ENCODE measurements around the gene ASTN2.

The ASTN2 gene

DNA sequence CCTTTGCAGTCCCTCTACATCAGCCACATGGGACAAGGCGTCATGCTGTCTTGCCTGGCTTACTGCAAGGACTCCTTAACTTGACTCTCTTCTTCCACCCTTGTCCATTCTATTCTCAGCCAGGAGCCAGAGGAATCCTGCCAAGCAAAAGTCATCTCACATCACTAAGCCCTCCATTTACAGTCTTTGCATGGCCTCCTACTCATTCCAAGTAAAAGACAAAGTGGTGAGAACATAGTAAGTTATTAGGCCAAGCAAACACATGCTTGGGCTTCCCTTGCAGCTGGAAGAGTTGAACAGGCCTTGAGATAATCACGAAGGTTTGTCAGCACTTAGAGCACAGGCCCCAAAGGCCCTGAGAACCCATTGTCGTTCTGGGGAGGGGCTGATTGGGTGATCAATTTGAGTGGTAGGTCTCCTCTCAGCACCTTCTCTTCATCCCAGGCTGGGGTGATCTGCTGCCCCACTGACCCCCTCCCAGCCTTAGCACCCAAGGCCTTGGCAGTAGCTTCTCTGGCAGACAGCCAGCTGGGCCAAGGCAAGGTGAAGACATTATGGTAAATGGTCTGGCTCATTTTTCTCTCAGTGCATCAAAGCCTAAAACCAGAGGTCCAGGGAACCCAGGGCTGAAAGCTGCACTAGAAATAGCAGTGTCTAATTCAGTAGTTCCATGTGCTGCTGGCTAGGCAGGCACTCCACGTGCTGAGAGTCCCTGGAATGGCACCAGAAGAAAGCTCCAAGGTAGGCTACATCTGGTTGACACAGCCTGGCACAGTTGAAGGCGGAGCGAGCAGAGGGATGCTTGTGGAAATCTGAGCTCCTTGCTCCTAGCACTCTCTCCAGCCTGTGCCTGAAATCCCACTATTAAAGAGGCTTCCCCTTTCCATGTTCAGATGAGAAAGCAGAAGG is 121.4 kb downstream of the ASTN2 start:
- no peak overlapping the region for H2AK5ac ChIP-seq (ENCODE audit: low read depth, low read length)
- H3K36me3 ChIP-seq (replicated peaks in 1 of 2; ENCODE audit: control insufficient read depth in 2 of 2, insufficient read depth in 2 of 2, low read length in 2 of 2) = no peaks in the 10 kb centered on the region
- H2BK12ac ChIP-seq (ENCODE audit: low read length) = no peak overlapping the region
- H3K4me2 ChIP-seq (ENCODE audit: insufficient read depth, low read length, poor library complexity, severe bottlenecking) = no peak overlapping the region
- no peak overlapping the region for H4K8ac ChIP-seq (ENCODE audit: low read depth, low read length)
- no peak overlapping the region for H3K18ac ChIP-seq (ENCODE audit: low read length)
- no peaks in the 10 kb centered on the region for H3K79me1 ChIP-seq (ENCODE audit: low read depth, low read length)
- no peak overlapping the region for H2BK5ac ChIP-seq (ENCODE audit: low read length)
- DNase-seq (ENCODE audit: low spot score) = no peak
- no peak overlapping the region for H2BK120ac ChIP-seq (ENCODE audit: low read depth, low read length)
- H3K9me3 ChIP-seq (replicated peaks in 1 of 2; ENCODE audit: control insufficient read depth in 2 of 2, insufficient read depth in 1 of 2, low read depth in 1 of 2, low read length in 2 of 2) = no peaks in the 10 kb centered on the region
- no peak overlapping the region for H2BK15ac ChIP-seq (ENCODE audit: low read length)
- no peak overlapping the region for H3K9ac ChIP-seq (ENCODE audit: low read depth, low read length, poor library complexity)
- WGBS, 2 donors (ENCODE audit: extremely low coverage in 2 of 2, insufficient read length in 2 of 2, insufficient replicate concordance in 1 of 2) = no CpG with 5 or more reads among the region's 6 CpGs
- no peak overlapping the region for H4K91ac ChIP-seq (ENCODE audit: low read depth, low read length, poor library complexity)
- H3K27me3 ChIP-seq (ENCODE audit: control insufficient read depth in 3 of 3, insufficient read depth in 3 of 3, low read depth in 1 of 3, low read length in 3 of 3) = no peaks in the 10 kb centered on the region
- H3K27ac ChIP-seq (replicated peaks; ENCODE audit: low read length) = no peak overlapping the region
- no peak overlapping the region for H3K23ac ChIP-seq (ENCODE audit: low read depth, low read length, poor library complexity)
- no peak overlapping the region for H2AFZ ChIP-seq (ENCODE audit: low read length)
- no peak overlapping the region for H3K4me3 ChIP-seq (ENCODE audit: low read length in 2 of 2)
- no peak overlapping the region for H3K4ac ChIP-seq (ENCODE audit: low read length)
- H3K4me1 ChIP-seq (ENCODE audit: control insufficient read depth in 2 of 2, insufficient read depth in 1 of 2, low read depth in 1 of 2, low read length in 2 of 2) = peaks cover 0 to 3% of the 10 kb centered on the region in 2 donors
- H3K14ac ChIP-seq (ENCODE audit: low read length) = no peak overlapping the region

GRCh38 chr9:117290856-117291622 is 123.8 kb downstream of the ASTN2 start:
- Histone ChIP-seq H3K18ac (ENCODE audit: low read length) (no peak overlapping the region), H2BK12ac (ENCODE audit: low read length) (no peak overlapping the region), H3K27me3 (ENCODE audit: control insufficient read depth in 3 of 3, insufficient read depth in 3 of 3, low read depth in 1 of 3, low read length in 3 of 3) (no peaks in the 10 kb centered on the region), H4K8ac (ENCODE audit: low read depth, low read length) (no peak overlapping the region), H3K4me1 (ENCODE audit: control insufficient read depth in 2 of 2, insufficient read depth in 1 of 2, low read depth in 1 of 2, low read length in 2 of 2) (peaks cover 0 to 3% of the 10 kb centered on the region in 2 donors), H3K9me3 (replicated peaks in 1 of 2; ENCODE audit: control insufficient read depth in 2 of 2, insufficient read depth in 1 of 2, low read depth in 1 of 2, low read length in 2 of 2) (no peaks in the 10 kb centered on the region), H3K36me3 (replicated peaks in 1 of 2; ENCODE audit: control insufficient read depth in 2 of 2, insufficient read depth in 2 of 2, low read length in 2 of 2) (no peaks in the 10 kb centered on the region), H3K79me1 (ENCODE audit: low read depth, low read length) (no peaks in the 10 kb centered on the region), H3K4me2 (ENCODE audit: insufficient read depth, low read length, poor library complexity, severe bottlenecking) (no peak overlapping the region), H2AFZ (ENCODE audit: low read length) (no peak overlapping the region), H4K91ac (ENCODE audit: low read depth, low read length, poor library complexity) (no peak overlapping the region), H3K27ac (replicated peaks; ENCODE audit: low read length) (no peak overlapping the region), H3K4ac (ENCODE audit: low read length) (no peak overlapping the region), H3K9ac (ENCODE audit: low read depth, low read length, poor library complexity) (no peak overlapping the region), H2BK15ac (ENCODE audit: low read length) (no peak overlapping the region), H2AK5ac (ENCODE audit: low read depth, low read length) (no peak overlapping the region), H2BK120ac (ENCODE audit: low read depth, low read length) (no peak overlapping the region), H3K4me3 (ENCODE audit: low read length in 2 of 2) (no peak overlapping the region), H3K14ac (ENCODE audit: low read length) (no peak overlapping the region), H2BK5ac (ENCODE audit: low read length) (no peak overlapping the region), H3K23ac (ENCODE audit: low read depth, low read length, poor library complexity) (no peak overlapping the region)
- whole genome bisulfite sequencing, 2 donors (ENCODE audit: extremely low coverage in 2 of 2, insufficient read length in 2 of 2, insufficient replicate concordance in 1 of 2) = 100% methylated on average over 4 of the region's 14 CpGs; no CpG with 5 or more reads in 1 of the 2 donors
- no peak for DNase-seq (ENCODE audit: low spot score)

GRCh38 chr9:117290306-117290840 is 124.5 kb downstream of the ASTN2 start:
- Histone ChIP-seq H2BK12ac (ENCODE audit: low read length) (no peak overlapping the region), H3K27me3 (ENCODE audit: control insufficient read depth in 3 of 3, insufficient read depth in 3 of 3, low read depth in 1 of 3, low read length in 3 of 3) (no peaks in the 10 kb centered on the region), H3K4me2 (ENCODE audit: insufficient read depth, low read length, poor library complexity, severe bottlenecking) (no peak overlapping the region), H2BK5ac (ENCODE audit: low read length) (no peak overlapping the region), H3K4ac (ENCODE audit: low read length) (no peak overlapping the region), H4K91ac (ENCODE audit: low read depth, low read length, poor library complexity) (no peak overlapping the region), H2BK120ac (ENCODE audit: low read depth, low read length) (no peak overlapping the region), H3K14ac (ENCODE audit: low read length) (no peak overlapping the region), H4K8ac (ENCODE audit: low read depth, low read length) (no peak overlapping the region), H2AFZ (ENCODE audit: low read length) (no peak overlapping the region), H2AK5ac (ENCODE audit: low read depth, low read length) (no peak overlapping the region), H3K4me1 (ENCODE audit: control insufficient read depth in 2 of 2, insufficient read depth in 1 of 2, low read depth in 1 of 2, low read length in 2 of 2) (peaks cover 0 to 3% of the 10 kb centered on the region in 2 donors), H3K4me3 (ENCODE audit: low read length in 2 of 2) (no peak overlapping the region), H3K79me1 (ENCODE audit: low read depth, low read length) (no peaks in the 10 kb centered on the region), H3K36me3 (replicated peaks in 1 of 2; ENCODE audit: control insufficient read depth in 2 of 2, insufficient read depth in 2 of 2, low read length in 2 of 2) (no peaks in the 10 kb centered on the region), H3K9ac (ENCODE audit: low read depth, low read length, poor library complexity) (no peak overlapping the region), H2BK15ac (ENCODE audit: low read length) (no peak overlapping the region), H3K9me3 (replicated peaks in 1 of 2; ENCODE audit: control insufficient read depth in 2 of 2, insufficient read depth in 1 of 2, low read depth in 1 of 2, low read length in 2 of 2) (no peaks in the 10 kb centered on the region), H3K27ac (replicated peaks; ENCODE audit: low read length) (no peak overlapping the region), H3K18ac (ENCODE audit: low read length) (no peak overlapping the region), H3K23ac (ENCODE audit: low read depth, low read length, poor library complexity) (no peak overlapping the region)
- no CpG with 5 or more reads among the region's 2 CpGs for WGBS, 2 donors (ENCODE audit: extremely low coverage in 2 of 2, insufficient read length in 2 of 2, insufficient replicate concordance in 1 of 2)
- DNase-seq (ENCODE audit: low spot score) = no peak

DNA sequence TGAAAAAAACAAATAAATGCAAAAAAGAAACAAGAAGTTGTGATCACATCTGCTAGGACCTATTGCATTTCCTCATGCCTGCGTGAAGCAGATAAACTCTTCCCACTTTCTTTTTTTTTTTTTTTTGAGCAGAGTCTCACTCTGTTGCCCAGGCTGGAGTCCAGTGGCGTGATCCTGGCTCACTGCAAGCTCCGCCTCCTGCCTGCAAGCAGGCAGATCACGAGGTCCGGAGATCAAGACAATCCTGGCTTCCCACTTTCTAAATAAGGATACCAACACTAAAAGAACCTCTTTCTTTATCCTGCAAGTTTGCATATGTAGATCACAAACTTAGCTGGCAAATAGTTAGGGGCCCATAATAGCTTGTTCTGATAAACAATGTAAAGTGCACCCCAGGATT is 128.6 kb downstream of the ASTN2 start:
- Histone ChIP-seq H2BK5ac (ENCODE audit: low read length) (no peak overlapping the region), H3K79me1 (ENCODE audit: low read depth, low read length) (no peaks in the 10 kb centered on the region), H3K27ac (replicated peaks; ENCODE audit: low read length) (no peak overlapping the region), H3K4ac (ENCODE audit: low read length) (no peak overlapping the region), H3K4me1 (ENCODE audit: control insufficient read depth in 2 of 2, insufficient read depth in 1 of 2, low read depth in 1 of 2, low read length in 2 of 2) (peaks cover 0 to 2% of the 10 kb centered on the region in 2 donors), H2BK15ac (ENCODE audit: low read length) (no peak overlapping the region), H2BK12ac (ENCODE audit: low read length) (no peak overlapping the region), H2BK120ac (ENCODE audit: low read depth, low read length) (no peak overlapping the region), H3K27me3 (ENCODE audit: control insufficient read depth in 3 of 3, insufficient read depth in 3 of 3, low read depth in 1 of 3, low read length in 3 of 3) (no peaks in the 10 kb centered on the region), H2AFZ (ENCODE audit: low read length) (no peak overlapping the region), H3K9ac (ENCODE audit: low read depth, low read length, poor library complexity) (no peak overlapping the region), H3K4me3 (ENCODE audit: low read length in 2 of 2) (no peak overlapping the region), H3K4me2 (ENCODE audit: insufficient read depth, low read length, poor library complexity, severe bottlenecking) (no peak overlapping the region), H4K91ac (ENCODE audit: low read depth, low read length, poor library complexity) (no peak overlapping the region), H3K18ac (ENCODE audit: low read length) (no peak overlapping the region), H3K9me3 (replicated peaks in 1 of 2; ENCODE audit: control insufficient read depth in 2 of 2, insufficient read depth in 1 of 2, low read depth in 1 of 2, low read length in 2 of 2) (no peaks in the 10 kb centered on the region), H3K14ac (ENCODE audit: low read length) (no peak overlapping the region), H3K23ac (ENCODE audit: low read depth, low read length, poor library complexity) (no peak overlapping the region), H4K8ac (ENCODE audit: low read depth, low read length) (no peak overlapping the region), H2AK5ac (ENCODE audit: low read depth, low read length) (no peak overlapping the region), H3K36me3 (replicated peaks in 1 of 2; ENCODE audit: control insufficient read depth in 2 of 2, insufficient read depth in 2 of 2, low read length in 2 of 2) (no peaks in the 10 kb centered on the region)
- DNase-seq (ENCODE audit: low spot score) = no peak
- WGBS, 2 donors (ENCODE audit: extremely low coverage in 2 of 2, insufficient read length in 2 of 2, insufficient replicate concordance in 1 of 2) = no CpG with 5 or more reads among the region's 5 CpGs
